Measurements from ENCODE around the gene SRPK2. TPM values are rescaled to one million over a fixed set of nuclear protein-coding genes. Genes with fewer than 3 reads are reported as not detected.

SRPK2 gene
- total and polyA plus RNA-seq, 2 of the 8 experiments (the other 6 are each of a cell fraction or from before 2014, with no cell fraction given) = 10.0 to 47.1 TPM

GRCh38 chr7:105098863-105099515 lies 289.7 kb downstream of the SRPK2 start:
- Histone ChIP-seq H3K79me2 (ENCODE audit: control insufficient read depth in 1 of 2, insufficient read depth in 2 of 2, low read length in 2 of 2) (no peaks in the 10 kb centered on the region), H3K4me1 (replicated peaks in 1 of 4; ENCODE audit: control insufficient read depth in 3 of 4, insufficient read depth in 4 of 4, low read length in 3 of 4) (no peaks in the 10 kb centered on the region), H2BK5ac (ENCODE audit: low read depth, low read length) (no peak overlapping the region), H3K14ac (ENCODE audit: insufficient read length) (no peak overlapping the region), H3K23me2 (ENCODE audit: low read depth, low read length) (no peaks in the 10 kb centered on the region), H3K4me3 (ENCODE audit: extremely low read depth in 1 of 4, insufficient read depth in 2 of 4, low read depth in 3 of 4, low read length in 4 of 4) (no peak overlapping the region), H4K91ac (replicated peaks; ENCODE audit: insufficient read length, low read length) (no peak overlapping the region), H3K23ac (ENCODE audit: insufficient read length) (no peak overlapping the region), H2BK120ac (replicated peaks; ENCODE audit: low read depth, low read length) (no peak overlapping the region), H4K5ac (ENCODE audit: insufficient read length, low read depth, low read length) (no peak overlapping the region), H3K36me3 (ENCODE audit: control insufficient read depth in 2 of 4, insufficient read depth in 4 of 4, low read length in 3 of 4) (peaks cover 2 to 39% (median 12%) of the 10 kb centered on the region in 4 experiments; a peak in 7 of 8 replicates), H3K18ac (ENCODE audit: extremely low read depth, low read length) (no peak overlapping the region), H3K9ac (replicated peaks in 1 of 4; ENCODE audit: extremely low read depth in 1 of 4, low read depth in 3 of 4, low read length in 3 of 4) (no peak overlapping the region), H2BK12ac (ENCODE audit: low read depth, low read length) (no peak overlapping the region), H3K56ac (replicated peaks; ENCODE audit: insufficient read length, low read depth, low read length) (no peak overlapping the region), H2AK5ac (ENCODE audit: low read depth, low read length) (no peak overlapping the region), H2AFZ (ENCODE audit: low read length) (no peak overlapping the region), H3K79me1 (ENCODE audit: low read depth, low read length) (no peaks in the 10 kb centered on the region), H3K27ac (ENCODE audit: low read depth, low read length) (no peak overlapping the region), H4K8ac (ENCODE audit: extremely low read depth, insufficient read depth, low read length) (no peak overlapping the region), H4K20me1 (replicated peaks in 1 of 2; ENCODE audit: control insufficient read depth in 1 of 2, insufficient read depth in 2 of 2, low read length in 2 of 2) (peaks cover 0 to 2% of the 10 kb centered on the region in 2 experiments), H3K9me3 (ENCODE audit: insufficient read depth in 2 of 2, low read depth in 1 of 2, low read length in 1 of 2) (no peaks in the 10 kb centered on the region), H2BK15ac (ENCODE audit: low read length) (no peak overlapping the region), H3K27me3 (replicated peaks in 1 of 4; ENCODE audit: control insufficient read depth in 3 of 4, extremely low read depth in 1 of 4, insufficient read depth in 3 of 4, low read length in 3 of 4) (no peaks in the 10 kb centered on the region), H3K4me2 (ENCODE audit: insufficient read depth in 1 of 2, low read depth in 2 of 2, low read length in 2 of 2) (no peak overlapping the region), H3K4ac (replicated peaks; ENCODE audit: insufficient read length, low read depth, low read length) (no peak overlapping the region), H2BK20ac (ENCODE audit: low read length) (no peak overlapping the region)
- 86% methylated on average over 2 of the region's 2 CpGs; no CpG with 5 or more reads in 1 of the 2 experiments for whole genome bisulfite sequencing, 2 experiments (ENCODE audit: extremely low coverage in 1 of 2, insufficient coverage in 1 of 2, insufficient read length in 1 of 2, insufficient replicate concordance in 2 of 2, low coverage in 1 of 2, low lambda C conversion rate in 2 of 2, missing lambda C conversion rate in 1 of 2)
- ChIA-PET POLR2A (ENCODE audit: partially characterized antibody) (no interaction called here), CTCF (ENCODE audit: partially characterized antibody) (interaction anchor here (0.7 to 1.2 kb wide), 2 partner anchors 19 to 118 kb away, joined by 3 read pairs; no protein-coding TSS in a partner anchor)
- FAIRE-seq = no peak
- DNase-seq (ENCODE audit: low read depth in 1 of 2, low spot score in 2 of 2) = no peak
